ENCODE results near the gene SRSF10.

DNA sequence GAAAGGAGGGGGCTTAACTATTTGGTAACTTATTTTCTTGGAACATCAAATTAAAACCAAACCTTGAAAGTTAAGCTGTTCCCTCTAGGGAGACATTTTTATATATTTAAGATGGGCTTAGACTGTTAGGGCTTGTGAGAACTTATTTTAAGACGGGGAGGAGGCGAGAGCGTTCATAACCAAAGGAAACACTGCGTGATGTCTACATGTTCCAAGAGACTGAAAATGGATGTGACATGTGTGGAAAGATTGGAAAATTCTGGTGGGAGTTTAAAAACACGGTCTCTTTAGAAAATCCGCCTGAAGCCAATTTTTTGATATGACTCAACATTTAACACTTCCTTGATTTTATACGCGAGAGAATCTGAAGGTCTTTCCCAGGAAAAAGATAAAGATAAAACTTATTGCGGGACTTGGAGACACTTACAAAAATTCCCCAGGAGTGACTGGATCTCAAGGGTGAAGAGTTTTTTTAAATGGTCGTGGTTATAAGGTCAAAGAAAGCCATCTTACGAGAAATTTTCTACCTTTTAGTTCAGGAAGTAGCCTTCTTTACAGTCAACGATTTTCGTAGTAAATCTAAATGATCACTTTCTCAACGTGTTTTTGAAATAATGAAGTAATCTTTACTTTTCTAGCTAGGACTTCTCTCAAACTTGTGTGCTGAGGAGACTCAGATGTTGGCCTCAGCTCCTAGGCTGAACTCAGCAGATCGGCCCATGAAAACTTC lies 19.7 kb downstream of the SRSF10 start:
- TF ChIP-seq, protein P1, sequence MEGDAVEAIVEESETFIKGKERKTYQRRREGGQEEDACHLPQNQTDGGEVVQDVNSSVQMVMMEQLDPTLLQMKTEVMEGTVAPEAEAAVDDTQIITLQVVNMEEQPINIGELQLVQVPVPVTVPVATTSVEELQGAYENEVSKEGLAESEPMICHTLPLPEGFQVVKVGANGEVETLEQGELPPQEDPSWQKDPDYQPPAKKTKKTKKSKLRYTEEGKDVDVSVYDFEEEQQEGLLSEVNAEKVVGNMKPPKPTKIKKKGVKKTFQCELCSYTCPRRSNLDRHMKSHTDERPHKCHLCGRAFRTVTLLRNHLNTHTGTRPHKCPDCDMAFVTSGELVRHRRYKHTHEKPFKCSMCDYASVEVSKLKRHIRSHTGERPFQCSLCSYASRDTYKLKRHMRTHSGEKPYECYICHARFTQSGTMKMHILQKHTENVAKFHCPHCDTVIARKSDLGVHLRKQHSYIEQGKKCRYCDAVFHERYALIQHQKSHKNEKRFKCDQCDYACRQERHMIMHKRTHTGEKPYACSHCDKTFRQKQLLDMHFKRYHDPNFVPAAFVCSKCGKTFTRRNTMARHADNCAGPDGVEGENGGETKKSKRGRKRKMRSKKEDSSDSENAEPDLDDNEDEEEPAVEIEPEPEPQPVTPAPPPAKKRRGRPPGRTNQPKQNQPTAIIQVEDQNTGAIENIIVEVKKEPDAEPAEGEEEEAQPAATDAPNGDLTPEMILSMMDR (IDR thresholded peaks at IDR 0.05): no peak
- no peak for TF ChIP-seq POLR2A (IDR thresholded peaks at IDR 0.05)
